Progenitor cell of endocrine pancreas (in vitro differentiated cells): ENCODE data around the gene NUCB1. TPM values are rescaled to one million over a fixed set of nuclear protein-coding genes. Genes with fewer than 3 reads are reported as not detected.
A peak's percentile ranks its signal among the peaks of the same experiment; 100 is the strongest.

Source experiments
- DNase-seq: peaks from one replicate; pipeline ENCODE4 v3.0.0; 2021; ENCODE audit warnings: low spot score; ENCODE audit not compliant: unreplicated experiment
- H3K27ac Mint-ChIP-seq: 2 replicates; pipeline ENCODE4 v1.8.0; 2021; ENCODE audit warnings: mild to moderate bottlenecking, moderate library complexity, mixed read lengths
- H3K27me3 Mint-ChIP-seq: 2 replicates; pipeline ENCODE4 v1.8.0; 2021; ENCODE audit warnings: mixed read lengths
- H3K36me3 Mint-ChIP-seq: 2 replicates; pipeline ENCODE4 v1.8.0; 2022; ENCODE audit warnings: mixed read lengths; ENCODE audit not compliant: insufficient read depth
- H3K4me1 Mint-ChIP-seq: 2 replicates; pipeline ENCODE4 v1.8.0; 2021; ENCODE audit warnings: low read depth, mixed read lengths
- H3K4me3 Mint-ChIP-seq: 2 replicates; pipeline ENCODE4 v1.8.0; 2021; ENCODE audit warnings: low read depth, mild to moderate bottlenecking, moderate library complexity, mixed read lengths
- H3K9me3 Mint-ChIP-seq: 2 replicates; pipeline ENCODE4 v1.8.0; 2021; ENCODE audit warnings: low read depth, mixed read lengths
- CTCF ChIP-seq: fragments of 200-600 bp; sonication (generic); IDR thresholded peaks from one replicate; pipeline ENCODE4 v1.5.0; 2021; ENCODE audit warnings: antibody characterized with exemption, mild to moderate bottlenecking; ENCODE audit not compliant: unreplicated experiment
- total RNA-seq: library from RNA; stranded (reverse); gene quantifications from 2 replicates; pipeline ENCODE4 v1.2.1, GENCODE V29; 2021

NUCB1 gene
- total RNA-seq, 1 donor from 2014 or later, result 165 TPM

GRCh38 chr19:48968179-48968661 is 68.1 kb downstream of the NUCB1 start:
- TF ChIP-seq CTCF, result no peak
- Mint-ChIP-seq H3K4me3 (peak overlapping the region; percentile 24), H3K27ac (peak overlapping the region; percentile 98), H3K9me3 (no peaks in the 10 kb centered on the region), H3K27me3 (no peaks in the 10 kb centered on the region), H3K4me1 (peaks cover 28% of the 10 kb centered on the region), H3K36me3 (peaks cover 28% of the 10 kb centered on the region)
- DNase-seq, result no peak

- Mint-ChIP-seq H3K36me3 (peaks cover 28% of the 10 kb centered on the region), H3K27me3 (no peaks in the 10 kb centered on the region), H3K4me3 (no peak overlapping the region), H3K9me3 (no peaks in the 10 kb centered on the region), H3K4me1 (peaks cover 24% of the 10 kb centered on the region), H3K27ac (peak overlapping the region; percentile 20)
- no peak for DNase-seq
- TF ChIP-seq CTCF, result no peak
Observed at GRCh38 chr19:48968813-48969218, 68.7 kb downstream of the NUCB1 start.

GRCh38 chr19:48969276-48970138 is 69.4 kb downstream of the NUCB1 start:
- TF ChIP-seq CTCF, result no peak

GRCh38 chr19:48970139-48970766 is 70.1 kb downstream of the NUCB1 start:
- Mint-ChIP-seq H3K36me3 (peaks cover 28% of the 10 kb centered on the region), H3K4me1 (peaks cover 13% of the 10 kb centered on the region), H3K27me3 (no peaks in the 10 kb centered on the region), H3K27ac (no peak overlapping the region), H3K4me3 (no peak overlapping the region), H3K9me3 (no peaks in the 10 kb centered on the region)
- no peak for TF ChIP-seq CTCF
- no peak for DNase-seq

More at GRCh38 chr19:48969276-48970138, 69.4 kb downstream of the NUCB1 start:
- H3K9me3 Mint-ChIP-seq, result no peaks in the 10 kb centered on the region
- no peak overlapping the region for H3K4me3 Mint-ChIP-seq
- peaks cover 28% of the 10 kb centered on the region for H3K36me3 Mint-ChIP-seq
- no peak for DNase-seq
- no peaks in the 10 kb centered on the region for H3K27me3 Mint-ChIP-seq
- peaks cover 17% of the 10 kb centered on the region for H3K4me1 Mint-ChIP-seq
- H3K27ac Mint-ChIP-seq, result peak overlapping the region; percentile 20

GRCh38 chr19:48970923-48971395 is 70.8 kb downstream of the NUCB1 start:
- Mint-ChIP-seq H3K27me3 (no peaks in the 10 kb centered on the region), H3K36me3 (peaks cover 24% of the 10 kb centered on the region), H3K27ac (peak overlapping the region; percentile 79), H3K4me1 (peaks cover 12% of the 10 kb centered on the region), H3K4me3 (no peak overlapping the region), H3K9me3 (no peaks in the 10 kb centered on the region)
- DNase-seq, result peak; percentile 69
- TF ChIP-seq CTCF, result peak; percentile 91

Other genes with a start within 250 kb of the NUCB1 start
- gene NTN5, start 227.3 kb upstream of the NUCB1 start, total RNA-seq, result 0.91 and 1.0 TPM in 2 replicates
- gene FUT2, start 204.3 kb upstream of the NUCB1 start, total RNA-seq, result 1.4 and 2.4 TPM in 2 replicates
- 2.0 and 2.1 TPM in 2 replicates for gene MAMSTR, start 180.6 kb upstream of the NUCB1 start, total RNA-seq
- gene RASIP1, start 159.7 kb upstream of the NUCB1 start, total RNA-seq, result 1.9 and 2.4 TPM in 2 replicates
- gene IZUMO1, start 153.4 kb upstream of the NUCB1 start, total RNA-seq, result 0.55 and 1.0 TPM in 2 replicates
- gene FUT1, start 147.7 kb upstream of the NUCB1 start, total RNA-seq, result 5.4 and 6.9 TPM in 2 replicates
- not detected in 2 replicates for gene FGF21, start 144.8 kb upstream of the NUCB1 start, total RNA-seq
- 61.0 and 70.0 TPM in 2 replicates for gene BCAT2, start 89.3 kb upstream of the NUCB1 start, total RNA-seq
- 20.5 and 22.1 TPM in 2 replicates for gene HSD17B14, start 63.8 kb upstream of the NUCB1 start, total RNA-seq
- 8.5 and 11.7 TPM in 2 replicates for gene PLEKHA4, start 31.7 kb upstream of the NUCB1 start, total RNA-seq
- gene PPP1R15A, start 27.9 kb upstream of the NUCB1 start, total RNA-seq, result 44.5 and 48.9 TPM in 2 replicates
- gene TULP2, start 1.6 kb upstream of the NUCB1 start, total RNA-seq, result 0.46 TPM in 1 of 2 replicates, not detected in the other
- 1.1 and 1.8 TPM in 2 replicates for gene DHDH, start 33.4 kb downstream of the NUCB1 start, total RNA-seq
- gene BAX, start 54.6 kb downstream of the NUCB1 start, total RNA-seq, result 141 and 153 TPM in 2 replicates
- 2,544 and 2,716 TPM in 2 replicates for gene FTL, start 65.0 kb downstream of the NUCB1 start, total RNA-seq
- gene GYS1, start 93.0 kb downstream of the NUCB1 start, total RNA-seq, result 57.4 and 65.8 TPM in 2 replicates
- gene RUVBL2, start 93.6 kb downstream of the NUCB1 start, total RNA-seq, result 81.5 and 83.0 TPM in 2 replicates
- not detected in 2 replicates for gene LHB, start 116.8 kb downstream of the NUCB1 start, total RNA-seq
- not detected in 2 replicates for gene CGB3, start 124.0 kb downstream of the NUCB1 start, total RNA-seq
- not detected in 2 replicates for gene CGB2, start 131.6 kb downstream of the NUCB1 start, total RNA-seq
- gene CGB1, start 136.6 kb downstream of the NUCB1 start, total RNA-seq, result not detected in 2 replicates
- not detected in 2 replicates for gene CGB5, start 143.5 kb downstream of the NUCB1 start, total RNA-seq
- gene CGB8, start 148.8 kb downstream of the NUCB1 start, total RNA-seq, result not detected in 2 replicates
- gene CGB7, start 157.4 kb downstream of the NUCB1 start, total RNA-seq, result 0.38 and 0.80 TPM in 2 replicates
- gene NTF4, start 164.5 kb downstream of the NUCB1 start, total RNA-seq, result 0.91 and 1.5 TPM in 2 replicates
- gene KCNA7, start 172.4 kb downstream of the NUCB1 start, total RNA-seq, result not detected in 2 replicates
- 355 and 363 TPM in 2 replicates for gene SNRNP70, start 185.1 kb downstream of the NUCB1 start, total RNA-seq
- 7.0 and 9.3 TPM in 2 replicates for gene LIN7B, start 214.1 kb downstream of the NUCB1 start, total RNA-seq
- 1.3 and 1.5 TPM in 2 replicates for gene C19orf73, start 218.8 kb downstream of the NUCB1 start, total RNA-seq
- gene PPFIA3, start 219.2 kb downstream of the NUCB1 start, total RNA-seq, result 6.7 and 8.5 TPM in 2 replicates